ENCODE measurements around the gene GYG1.

The GYG1 gene

GRCh38 chr3:149016669-149017541 lies 25.6 kb downstream of the GYG1 start:
- no peak for DNase-seq

GRCh38 chr3:149018247-149018646 lies 26.9 kb downstream of the GYG1 start:
- DNase-seq, result no peak

GRCh38 chr3:149019580-149019979 lies 28.2 kb downstream of the GYG1 start:
- no peak for DNase-seq

GRCh38 chr3:149020196-149020838 lies 29.0 kb downstream of the GYG1 start:
- DNase-seq, result peak in 16 of 56 donors; percentile 1 to 44 (median 18)

- DNase-seq, result no peak
Measured at GRCh38 chr3:149020839-149021252, 29.5 kb downstream of the GYG1 start.

GRCh38 chr3:149021830-149022229 lies 30.5 kb downstream of the GYG1 start:
- DNase-seq, result no peak

- DNase-seq, result no peak
Measured at GRCh38 chr3:149023951-149024350, 32.6 kb downstream of the GYG1 start.

GRCh38 chr3:149026718-149027117 lies 35.4 kb downstream of the GYG1 start:
- DNase-seq, result no peak

GRCh38 chr3:149031096-149031495 lies 39.8 kb downstream of the GYG1 start:
- no peak for DNase-seq

- DNase-seq, result no peak
Measured at GRCh38 chr3:149037684-149038083, 46.3 kb downstream of the GYG1 start.

- DNase-seq, result no peak
Measured at GRCh38 chr3:149038322-149038721, 47.0 kb downstream of the GYG1 start.

GRCh38 chr3:149042789-149043386 lies 51.5 kb downstream of the GYG1 start:
- DNase-seq, result no peak

- DNase-seq, result no peak
Measured at GRCh38 chr3:149044339-149045083, 53.2 kb downstream of the GYG1 start.

- no peak for DNase-seq
Measured at GRCh38 chr3:149055575-149055974, 64.2 kb downstream of the GYG1 start.

GRCh38 chr3:149058198-149058597 lies 66.9 kb downstream of the GYG1 start:
- DNase-seq, result no peak

GRCh38 chr3:149058602-149059001 lies 67.3 kb downstream of the GYG1 start:
- DNase-seq, result no peak

GRCh38 chr3:149061776-149062175 lies 70.4 kb downstream of the GYG1 start:
- no peak for DNase-seq

- DNase-seq, result no peak
Measured at GRCh38 chr3:149067883-149068282, 76.5 kb downstream of the GYG1 start.

Data from amygdala (tissue), 56 donors.